Renal cortical epithelial cell (primary cell): ENCODE results near the gene DSG2. TPM values are rescaled to one million over a fixed set of nuclear protein-coding genes. Genes with fewer than 3 reads are reported as not detected.
"Not testable (repeated sequence)": the region's sequence is repeated elsewhere in the genome, so short reads cannot be mapped to it uniquely, and the experiment has no call there.

Source experiments
- DNase-seq: peaks from one replicate; pipeline ENCODE4 v3.0.0-alpha.2; 2011; ENCODE audit warnings: low read depth
- total RNA-seq: library from RNA; depleted of rRNA; stranded (reverse); fragments of >200 nt; gene quantifications from 2 replicates; pipeline ENCODE4 v1.2.3, GENCODE V29; 2014

Gene DSG2
- total RNA-seq: 111 and 134 TPM in 2 replicates

DNA sequence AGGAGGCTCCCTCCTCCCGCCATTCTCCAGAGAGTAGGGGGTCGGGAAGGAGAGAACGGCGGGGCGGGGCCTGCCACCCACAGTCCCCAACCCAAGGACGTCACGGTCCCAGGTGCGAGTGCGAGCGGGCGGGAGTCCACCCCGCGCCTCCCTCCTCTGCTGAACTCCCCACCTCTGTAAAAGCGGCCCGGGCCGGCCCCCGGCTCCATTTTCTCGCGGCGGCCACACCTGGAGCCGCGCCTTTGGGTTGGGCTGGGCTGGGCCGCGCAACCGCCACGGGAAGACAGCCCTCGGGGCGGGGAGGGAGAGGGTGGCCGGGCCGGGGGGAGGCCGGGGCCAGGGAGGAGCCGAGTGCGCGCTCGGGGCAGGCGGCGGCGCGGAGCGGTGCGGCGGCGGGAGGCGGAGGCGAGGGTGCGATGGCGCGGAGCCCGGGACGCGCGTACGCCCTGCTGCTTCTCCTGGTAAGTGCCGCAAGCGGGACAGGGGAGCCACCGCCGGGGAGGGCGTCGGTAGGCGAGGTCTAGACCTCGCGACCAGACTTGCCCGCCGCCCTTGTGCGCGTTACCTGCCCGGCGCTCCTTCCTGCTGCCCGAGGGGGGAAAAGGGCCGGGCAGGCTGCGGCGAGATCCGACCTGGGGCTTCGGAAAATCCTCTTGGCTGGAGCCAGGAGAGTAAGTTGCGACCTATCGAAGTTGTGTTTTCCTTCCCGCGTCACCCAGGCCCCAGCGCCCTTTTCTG is at the start of gene DSG2:
Gene DSG2 (plus strand): TSS at position 342 of the 738 bp plus-strand sequence. CDS start 75 bp downstream, at position 417.
- peak; percentile 7 for DNase-seq

- DNase-seq: peak; percentile 47
Measured at GRCh38 chr18:31450409-31450808, 47.6 kb upstream of the DSG2 start.

GRCh38 chr18:31451625-31452024 is 46.4 kb upstream of the DSG2 start:
- DNase-seq: peak; percentile 59

- peak; percentile 75 for DNase-seq
Measured at GRCh38 chr18:31454066-31454708, 43.8 kb upstream of the DSG2 start.

- DNase-seq: no peak
Measured at GRCh38 chr18:31469629-31470028, 28.3 kb upstream of the DSG2 start.

GRCh38 chr18:31478688-31479087 is 19.3 kb upstream of the DSG2 start:
- no peak for DNase-seq

GRCh38 chr18:31482051-31482450 is 15.9 kb upstream of the DSG2 start:
- no peak for DNase-seq

DNA sequence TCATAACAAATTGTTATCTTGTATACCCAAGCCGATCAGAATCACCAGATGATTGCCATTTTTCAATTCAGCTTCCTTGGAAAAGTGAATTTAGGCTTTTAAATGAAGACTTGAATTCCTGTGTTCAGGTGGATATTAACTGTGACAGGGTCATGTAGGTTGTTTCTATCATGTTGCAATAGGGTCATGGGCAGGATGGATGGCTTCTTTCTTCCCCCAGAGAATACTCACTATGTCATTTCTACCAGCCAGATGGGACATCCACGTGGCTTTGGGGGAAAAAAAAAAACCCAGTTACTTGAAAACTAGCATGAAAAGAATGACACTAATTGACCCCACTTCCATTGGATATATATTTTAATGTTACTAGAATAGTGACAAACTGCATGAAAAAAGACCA is 14.6 kb upstream of the DSG2 start:
- DNase-seq: no peak

GRCh38 chr18:31484461-31484860 is 13.5 kb upstream of the DSG2 start:
- DNase-seq: no peak

- DNase-seq: no peak
Measured at GRCh38 chr18:31486165-31486564, 11.8 kb upstream of the DSG2 start.

GRCh38 chr18:31487246-31488015 is 10.5 kb upstream of the DSG2 start:
- DNase-seq: peak; percentile 95

- DNase-seq: peak; percentile 49
Measured at GRCh38 chr18:31489311-31489710, 8.7 kb upstream of the DSG2 start.

- DNase-seq: peak; percentile 77
Measured at GRCh38 chr18:31490387-31490786, 7.6 kb upstream of the DSG2 start.

GRCh38 chr18:31490833-31491232 is 7.1 kb upstream of the DSG2 start:
- DNase-seq: no peak

- peak; percentile 12 for DNase-seq
Measured at GRCh38 chr18:31491586-31491985, 6.4 kb upstream of the DSG2 start.

- no peak for DNase-seq
Measured at GRCh38 chr18:31492671-31493070, 5.3 kb upstream of the DSG2 start.

- no peak for DNase-seq
Measured at GRCh38 chr18:31493171-31493570, 4.8 kb upstream of the DSG2 start.

- no peak for DNase-seq
Measured at GRCh38 chr18:31493941-31494340, 4.0 kb upstream of the DSG2 start.

GRCh38 chr18:31494705-31495244 is 3.2 kb upstream of the DSG2 start:
- not testable (repeated sequence) for DNase-seq

DNA sequence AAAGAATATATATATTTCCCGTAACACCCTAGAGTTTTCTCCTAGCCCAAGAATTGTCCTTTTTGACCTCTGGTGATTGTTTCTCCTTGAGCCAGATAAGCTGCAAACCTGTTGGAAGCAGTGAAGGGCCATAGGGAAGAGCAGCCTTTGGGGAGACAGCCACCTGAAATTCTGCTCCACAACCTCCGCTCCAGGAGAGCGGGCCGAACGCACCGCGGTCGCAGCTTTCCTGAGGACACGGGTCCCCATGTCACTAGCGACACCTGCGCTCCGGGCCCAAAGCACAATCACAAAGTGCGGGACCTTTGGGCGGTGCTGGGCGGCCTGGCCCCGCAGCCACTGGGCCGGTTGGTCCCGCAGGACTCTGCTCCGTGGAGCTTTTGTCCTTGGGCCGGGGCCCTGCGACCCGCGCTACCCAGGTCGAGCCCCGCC is 557 bp upstream of the DSG2 start:
- no peak for DNase-seq

GRCh38 chr18:31498574-31499524 is 872 bp downstream of the DSG2 start:
- DNase-seq: no peak
